Natural killer cell (primary cell): Measurements from ENCODE around the gene DYNC1LI1. TPM values are rescaled to one million over a fixed set of nuclear protein-coding genes. Genes with fewer than 3 reads are reported as not detected.

Source experiments
- ATAC-seq, 3 donors: fragments of 150-1000 bp in 2 of 3; fragments of 200-7000 bp in 1 of 3; cut with Tn5 transposase; 1 replicate in 1 of 3; 2 replicates in 2 of 3; pipeline ENCODE4 v1.10.0; 2021; ENCODE audit warnings: mild to moderate bottlenecking in 2 of 3, moderate library complexity in 2 of 3
- DNase-seq, 2 donors: peaks; one replicate each; pipeline versions ENCODE4 v3.0.0 to v3.0.0-alpha.2; 2013 to 2021; ENCODE audit warnings: mixed read lengths in 1 of 2
- H3K27ac ChIP-seq: one replicate; pipeline ENCODE4 v1.5.1; 2013; ENCODE audit warnings: mild to moderate bottlenecking, low read length
- H3K27me3 ChIP-seq: one replicate; pipeline ENCODE4 v1.6.1; 2013; ENCODE audit warnings: low read length; ENCODE audit not compliant: control insufficient read depth, insufficient read depth
- H3K36me3 ChIP-seq: one replicate; pipeline ENCODE4 v1.6.1; 2013; ENCODE audit warnings: low read length; ENCODE audit not compliant: control insufficient read depth, insufficient read depth
- H3K4me1 ChIP-seq: one replicate; pipeline ENCODE4 v1.6.1; 2013; ENCODE audit warnings: low read length; ENCODE audit not compliant: control insufficient read depth, insufficient read depth
- H3K4me3 ChIP-seq: one replicate; pipeline ENCODE4 v1.5.1; 2013; ENCODE audit warnings: low read length
- H3K9me3 ChIP-seq: one replicate; pipeline ENCODE4 v1.6.1; 2013; ENCODE audit warnings: low read length; ENCODE audit not compliant: control insufficient read depth, insufficient read depth
- H3K27ac Mint-ChIP-seq, 2 donors: one replicate each; pipeline ENCODE4 v1.8.0; 2022; ENCODE audit warnings: mild to moderate bottlenecking in 2 of 2, mixed read lengths in 2 of 2, moderate library complexity in 1 of 2
- H3K27me3 Mint-ChIP-seq, 2 donors: one replicate each; pipeline ENCODE4 v1.8.0; 2022; ENCODE audit warnings: low read depth in 2 of 2, mixed read lengths in 2 of 2
- H3K36me3 Mint-ChIP-seq: one replicate; pipeline ENCODE4 v1.8.0; 2022; ENCODE audit warnings: mixed read lengths
- H3K4me1 Mint-ChIP-seq, 2 donors: one replicate each; pipeline ENCODE4 v1.8.0; 2022; ENCODE audit warnings: mixed read lengths in 2 of 2
- H3K4me3 Mint-ChIP-seq: one replicate; pipeline ENCODE4 v1.8.0; 2022; ENCODE audit warnings: mild to moderate bottlenecking, moderate library complexity, mixed read lengths
- H3K9me3 Mint-ChIP-seq, 2 donors: one replicate each; pipeline ENCODE4 v1.8.0; 2022; ENCODE audit warnings: mixed read lengths in 2 of 2
- CTCF ChIP-seq: fragments of 200-600 bp; IDR thresholded peaks from one replicate; pipeline ENCODE4 v1.8.0; 2022; ENCODE audit warnings: antibody characterized with exemption
- WGBS: methylation state at CpG from one replicate; pipeline ENCODE4 v1.1.7; 2013; ENCODE audit warnings: missing lambda C conversion rate; ENCODE audit not compliant: insufficient coverage; 5-methylcytosine and 5-hydroxymethylcytosine counted together
- intact Hi-C: fragments of 100-400 bp; cut with micrococcal nuclease; formaldehyde crosslinking; loops from one replicate; pipeline ENCODE4 v1.14.2; 2022
- total RNA-seq, 4 donors: library from RNA; stranded (reverse); fragments of 120-200 nt in 1 of 4; gene quantifications; one replicate each; pipeline versions ENCODE4 v1.2.3 to v1.2.4, GENCODE V29; 2013 to 2022

The DYNC1LI1 gene
- total RNA-seq, 3 donors from 2014 or later (not counting 1 experiment from before 2014, with no cell fraction given), result 35.9 to 49.2 (median 39.9) TPM

- H3K9me3 ChIP-seq, result no peaks in the 10 kb centered on the region
- WGBS, result 94% methylated on average over 2 of the region's 2 CpGs
- H3K27ac ChIP-seq, result no peak overlapping the region
- Mint-ChIP-seq H3K36me3 (no peaks in the 10 kb centered on the region), H3K9me3 (no peaks in the 10 kb centered on the region), H3K27me3 (peaks cover 0 to 5% of the 10 kb centered on the region in 2 donors), H3K27ac (no peak overlapping the region), H3K4me1 (no peaks in the 10 kb centered on the region), H3K4me3 (no peak overlapping the region)
- H3K4me3 ChIP-seq, result no peak overlapping the region
- no peaks in the 10 kb centered on the region for H3K36me3 ChIP-seq
- intact Hi-C loops, result no loop called here
- no peaks in the 10 kb centered on the region for H3K4me1 ChIP-seq
- no peaks in the 10 kb centered on the region for H3K27me3 ChIP-seq
- no peak for ATAC-seq
- TF ChIP-seq CTCF, result no peak
- DNase-seq, result no peak
Measured at GRCh38 chr3:32592011-32592410, 21.4 kb upstream of the DYNC1LI1 start.

DNA sequence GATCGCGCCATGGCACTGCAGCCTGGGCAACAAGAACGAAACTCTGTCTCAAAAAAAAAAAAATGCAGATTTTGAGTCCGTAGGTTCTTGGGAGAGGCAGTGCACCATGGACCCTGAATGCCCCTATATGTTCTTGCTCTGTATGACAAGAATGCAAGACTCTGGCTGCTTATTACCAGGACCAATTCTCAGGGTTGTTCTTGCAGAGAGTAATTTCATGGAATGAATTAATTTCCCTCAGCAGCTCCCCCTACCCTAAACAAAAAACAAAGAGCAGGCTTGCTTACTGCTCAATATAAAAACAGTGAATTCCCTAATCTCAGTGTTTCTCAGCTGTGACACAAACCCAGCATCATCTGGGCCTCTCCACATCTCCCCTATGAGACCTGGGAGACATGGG lies 20.5 kb upstream of the DYNC1LI1 start:
- DNase-seq (no peak), ATAC-seq (no peak)
- Histone ChIP-seq H3K4me1 (no peaks in the 10 kb centered on the region), H3K27me3 (no peaks in the 10 kb centered on the region), H3K36me3 (no peaks in the 10 kb centered on the region), H3K9me3 (no peaks in the 10 kb centered on the region), H3K4me3 (no peak overlapping the region), H3K27ac (no peak overlapping the region)
- intact Hi-C loops, result no loop called here
- Mint-ChIP-seq H3K9me3 (no peaks in the 10 kb centered on the region), H3K27me3 (peaks cover 0 to 5% of the 10 kb centered on the region in 2 donors), H3K4me1 (no peaks in the 10 kb centered on the region), H3K27ac (no peak overlapping the region), H3K4me3 (no peak overlapping the region), H3K36me3 (no peaks in the 10 kb centered on the region)
- TF ChIP-seq CTCF, result no peak
- 94% methylated on average over 4 of the region's 4 CpGs for WGBS

- Histone ChIP-seq H3K27ac (no peak overlapping the region), H3K9me3 (no peaks in the 10 kb centered on the region), H3K27me3 (no peaks in the 10 kb centered on the region), H3K4me3 (no peak overlapping the region), H3K4me1 (no peaks in the 10 kb centered on the region), H3K36me3 (no peaks in the 10 kb centered on the region)
- Mint-ChIP-seq H3K9me3 (no peaks in the 10 kb centered on the region), H3K4me1 (no peaks in the 10 kb centered on the region), H3K4me3 (no peak overlapping the region), H3K27ac (no peak overlapping the region), H3K27me3 (peaks cover 0 to 5% of the 10 kb centered on the region in 2 donors), H3K36me3 (no peaks in the 10 kb centered on the region)
- no peak for TF ChIP-seq CTCF
- DNase-seq, result no peak
- WGBS, result 94% methylated on average over 3 of the region's 3 CpGs
- no peak for ATAC-seq
- intact Hi-C loops, result no loop called here
Measured at GRCh38 chr3:32586356-32586755, 15.7 kb upstream of the DYNC1LI1 start.

GRCh38 chr3:32584660-32585059 lies 14.0 kb upstream of the DYNC1LI1 start:
- TF ChIP-seq CTCF, result no peak
- no peaks in the 10 kb centered on the region for H3K9me3 Mint-ChIP-seq
- H3K27ac Mint-ChIP-seq, result no peak overlapping the region
- H3K36me3 ChIP-seq, result no peaks in the 10 kb centered on the region
- no peak for ATAC-seq
- H3K27me3 Mint-ChIP-seq, result peaks cover 0 to 5% of the 10 kb centered on the region in 2 donors
- H3K4me1 Mint-ChIP-seq, result peaks cover 0 to 1% of the 10 kb centered on the region in 2 donors
- WGBS, result 86% methylated on average over 1 of the region's 1 CpG
- DNase-seq, result no peak
- no peaks in the 10 kb centered on the region for H3K27me3 ChIP-seq
- no peaks in the 10 kb centered on the region for H3K4me1 ChIP-seq
- H3K27ac ChIP-seq, result no peak overlapping the region
- intact Hi-C loops, result no loop called here
- no peaks in the 10 kb centered on the region for H3K36me3 Mint-ChIP-seq
- H3K9me3 ChIP-seq, result no peaks in the 10 kb centered on the region
- no peak overlapping the region for H3K4me3 Mint-ChIP-seq
- H3K4me3 ChIP-seq, result no peak overlapping the region
